SK-N-MC (cell line): ENCODE measurements around the gene VEGFD.
A peak's percentile ranks its signal among the peaks of the same experiment; 100 is the strongest.
"Not testable (repeated sequence)": the region's sequence is repeated elsewhere in the genome, so short reads cannot be mapped to it uniquely, and the experiment has no call there.

Experiments used
- DNase-seq: peaks from one replicate; pipeline ENCODE4 v3.0.0-alpha.2; 2011; ENCODE audit warnings: low read depth, low spot score
- H3K27ac ChIP-seq: fragments of 200-600 bp; sonication (generic); 2 replicates; pipeline ENCODE4 v1.5.1; 2016; ENCODE audit warnings: mixed run types
- H3K36me3 ChIP-seq: fragments of 200-600 bp; sonication (generic); 2 replicates; pipeline ENCODE4 v1.6.1; 2017; ENCODE audit warnings: antibody characterized with exemption, low read length, mixed read lengths; ENCODE audit not compliant: insufficient read depth
- H3K4me3 ChIP-seq: fragments of 200-600 bp; sonication (generic); 2 replicates; pipeline ENCODE4 v1.5.1; 2016
- H3K9ac ChIP-seq: fragments of 200-600 bp; sonication (generic); 2 replicates; pipeline ENCODE4 v1.8.0; 2017; ENCODE audit warnings: mixed run types, mixed read lengths; ENCODE audit not compliant: insufficient read length
- H3K9me3 ChIP-seq: fragments of 200-600 bp; sonication (generic); 2 replicates; pipeline ENCODE4 v1.6.1; 2017; ENCODE audit warnings: low read depth, mild to moderate bottlenecking, antibody characterized with exemption, low read length, moderate library complexity, mixed read lengths
- EZH2 ChIP-seq: fragments of 200-600 bp; sonication (generic); IDR thresholded peaks from one replicate; pipeline ENCODE4 v1.6.1; 2017; ENCODE audit warnings: antibody characterized with exemption
- FOXP2 ChIP-seq: optimal IDR thresholded peaks from 2 replicates; pipeline ENCODE3; 2011; ENCODE audit warnings: mild to moderate bottlenecking, moderate library complexity; ENCODE audit not compliant: insufficient read depth; ENCODE audit errors: extremely low read length, control extremely low read depth
- POLR2AphosphoS5 ChIP-seq: IDR thresholded peaks from 2 replicates; pipeline ENCODE4 v1.6.1; 2012; ENCODE audit warnings: mild to moderate bottlenecking, low read depth, low read length, borderline replicate concordance

VEGFD gene

GRCh38 chrX:15321447-15321846, 62.8 kb downstream of the VEGFD start:
- no peak overlapping the region for H3K27ac ChIP-seq
- H3K9me3 ChIP-seq: no peaks in the 10 kb centered on the region
- H3K9ac ChIP-seq: no peak overlapping the region
- no peak overlapping the region for H3K4me3 ChIP-seq
- no peak for DNase-seq
- TF ChIP-seq EZH2 (no peak), FOXP2 (no peak), POLR2AphosphoS5 (no peak)
- peaks cover 8% of the 10 kb centered on the region for H3K36me3 ChIP-seq

- Histone ChIP-seq H3K9me3 (no peaks in the 10 kb centered on the region), H3K9ac (no peak overlapping the region), H3K27ac (no peak overlapping the region), H3K36me3 (peaks cover 8% of the 10 kb centered on the region), H3K4me3 (no peak overlapping the region)
- no peak for TF ChIP-seq POLR2AphosphoS5
- no peak for TF ChIP-seq EZH2
- TF ChIP-seq FOXP2: no peak
- no peak for DNase-seq
These were observed 63.9 kb downstream of the VEGFD start for GRCh38 chrX:15320297-15320696.

DNA sequence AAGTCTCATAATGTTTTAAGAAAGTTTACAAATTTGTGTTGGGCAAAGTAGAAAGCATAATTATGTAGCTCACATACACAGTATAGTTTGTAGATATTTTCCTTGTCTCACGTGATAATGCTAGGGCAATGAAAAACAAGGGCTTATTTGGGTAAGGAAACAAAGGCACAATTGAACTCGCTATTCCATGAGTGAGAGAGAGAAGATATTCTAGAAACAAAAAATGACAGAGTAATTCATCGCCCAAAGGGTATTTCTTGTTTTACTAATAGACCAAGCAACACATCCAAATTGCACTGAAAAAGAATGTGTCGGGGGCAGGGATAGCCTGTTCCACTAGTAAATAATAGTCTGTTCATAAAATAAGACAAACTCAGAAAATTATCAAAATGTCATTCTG, 65.1 kb downstream of the VEGFD start:
- DNase-seq: no peak
- no peak overlapping the region for H3K9ac ChIP-seq
- no peak for TF ChIP-seq POLR2AphosphoS5
- TF ChIP-seq EZH2: no peak
- TF ChIP-seq FOXP2: no peak
- peaks cover under 1% of the 10 kb centered on the region for H3K36me3 ChIP-seq
- H3K4me3 ChIP-seq: no peak overlapping the region
- no peaks in the 10 kb centered on the region for H3K9me3 ChIP-seq
- H3K27ac ChIP-seq: no peak overlapping the region

- peak within 1 kb of the TSS; percentile 49 for H3K4me3 ChIP-seq
- DNase-seq: no peak
- no peaks in the 10 kb centered on the region for H3K36me3 ChIP-seq
- TF ChIP-seq FOXP2 (no peak), POLR2AphosphoS5 (no peak), EZH2 (no peak)
- peak within 1 kb of the TSS; percentile 83 for H3K27ac ChIP-seq
- peak within 1 kb of the TSS; percentile 55 for H3K9ac ChIP-seq
- no peaks in the 10 kb centered on the region for H3K9me3 ChIP-seq
These were observed 68.7 kb downstream of the VEGFD start, which contains the start of gene ASB11 for GRCh38 chrX:15315509-15315908. TSS of gene ASB11 (minus strand) at chrX:15315640. CDS start at chrX:15315605, 35 bp downstream.

GRCh38 chrX:15314472-15314871, 69.7 kb downstream of the VEGFD start:
- DNase-seq: no peak
- no peak for TF ChIP-seq FOXP2
- TF ChIP-seq EZH2: no peak
- no peak for TF ChIP-seq POLR2AphosphoS5
- H3K36me3 ChIP-seq: no peaks in the 10 kb centered on the region
- H3K9me3 ChIP-seq: no peaks in the 10 kb centered on the region
- peak overlapping the region; percentile 83 for H3K27ac ChIP-seq
- no peak overlapping the region for H3K9ac ChIP-seq
- H3K4me3 ChIP-seq: peak overlapping the region; percentile 49

DNA sequence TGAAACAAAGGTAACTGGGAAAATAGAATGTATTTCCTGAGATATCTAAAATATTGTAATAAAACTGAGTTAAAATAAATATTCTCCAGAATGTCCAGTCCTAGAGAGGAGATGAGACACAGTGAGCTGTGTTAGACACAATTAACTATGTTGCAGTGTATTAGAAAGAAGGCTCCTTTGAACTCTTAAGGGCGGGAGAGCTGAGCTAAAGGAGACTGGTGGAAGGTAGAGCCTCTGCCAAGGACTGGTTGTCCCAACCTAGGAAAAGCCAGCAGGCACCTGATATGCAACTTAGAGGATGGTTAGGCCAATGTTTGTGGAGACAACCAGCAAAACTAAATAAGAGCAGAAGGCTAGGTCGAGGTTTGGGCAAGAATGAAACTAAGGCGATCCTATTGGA, 73.1 kb downstream of the VEGFD start:
- no peak for DNase-seq
- no peak overlapping the region for H3K9ac ChIP-seq
- no peaks in the 10 kb centered on the region for H3K36me3 ChIP-seq
- no peak overlapping the region for H3K4me3 ChIP-seq
- H3K9me3 ChIP-seq: no peaks in the 10 kb centered on the region
- peak overlapping the region; percentile 49; the same call in 1 of the 2 replicates for H3K27ac ChIP-seq
- no peak for TF ChIP-seq FOXP2

DNA sequence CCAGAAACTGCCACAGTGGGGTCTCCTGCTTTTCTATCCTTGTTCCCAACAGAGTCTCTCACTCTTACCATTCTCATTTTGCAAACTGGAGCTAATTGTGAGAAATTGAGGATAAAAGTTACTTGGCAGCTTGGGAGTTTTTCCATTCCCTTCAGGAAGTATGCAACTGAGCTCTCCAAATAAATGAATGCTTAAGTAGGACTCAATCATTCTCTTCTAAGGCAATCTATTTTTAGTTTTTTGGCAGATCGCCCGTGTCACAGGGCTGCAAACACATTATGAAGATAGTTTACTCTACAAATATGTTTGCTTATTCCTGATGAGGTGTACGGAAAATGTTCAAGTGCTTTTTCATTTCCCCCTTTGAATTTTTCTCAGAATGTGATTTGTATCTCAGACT, 74.1 kb downstream of the VEGFD start:
- TF ChIP-seq EZH2: no peak
- no peak for TF ChIP-seq FOXP2
- no peak for TF ChIP-seq POLR2AphosphoS5
- Histone ChIP-seq H3K36me3 (no peaks in the 10 kb centered on the region), H3K4me3 (peak overlapping the region; percentile 31; the same call in 1 of the 2 replicates), H3K9me3 (no peaks in the 10 kb centered on the region), H3K9ac (no peak overlapping the region), H3K27ac (peak overlapping the region; percentile 72)
- peak; percentile 70 for DNase-seq

- H3K4me3 ChIP-seq, DNase-seq, H3K9ac ChIP-seq, H3K9me3 ChIP-seq, H3K27ac ChIP-seq, H3K36me3 ChIP-seq: not testable (repeated sequence)
These were observed 78.3 kb downstream of the VEGFD start for GRCh38 chrX:15305899-15306298.

DNA sequence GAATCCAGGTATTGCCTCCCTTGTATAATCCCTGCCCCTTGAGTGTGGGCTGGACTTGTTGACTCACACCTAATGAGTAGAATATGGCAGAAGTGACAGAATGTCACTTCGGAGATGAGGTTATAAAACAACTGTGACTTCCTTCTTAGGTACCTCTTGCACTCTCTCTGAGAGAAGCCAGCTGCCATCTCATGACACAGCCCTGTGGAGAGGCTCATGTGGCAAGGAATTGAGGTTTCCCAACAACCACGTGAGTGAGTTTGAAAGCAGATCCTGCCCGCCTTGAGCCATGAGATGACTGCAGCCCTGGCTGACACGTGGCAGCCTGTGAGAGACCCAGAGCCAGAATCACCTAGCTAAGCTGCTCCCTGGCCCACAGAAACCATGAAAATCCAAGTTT, 82.3 kb downstream of the VEGFD start:
- Histone ChIP-seq H3K9me3 (no peaks in the 10 kb centered on the region), H3K27ac (no peak overlapping the region), H3K9ac (no peak overlapping the region), H3K4me3 (no peak overlapping the region), H3K36me3 (no peaks in the 10 kb centered on the region)
- TF ChIP-seq POLR2AphosphoS5 (no peak), FOXP2 (no peak), EZH2 (no peak)
- DNase-seq: no peak
